HG03097 (cell line): ENCODE results near the gene NECAP2.
A peak's percentile ranks its signal among the peaks of the same experiment; 100 is the strongest.
"Not testable (repeated sequence)": the region's sequence is repeated elsewhere in the genome, so short reads cannot be mapped to it uniquely, and the experiment has no call there.

Experiments used
- ATAC-seq: cut with Tn5 transposase; IDR thresholded peaks from one replicate; pipeline ENCODE4 v1.9.1; 2021; ENCODE audit not compliant: unreplicated experiment, low FRiP score

The NECAP2 gene

DNA sequence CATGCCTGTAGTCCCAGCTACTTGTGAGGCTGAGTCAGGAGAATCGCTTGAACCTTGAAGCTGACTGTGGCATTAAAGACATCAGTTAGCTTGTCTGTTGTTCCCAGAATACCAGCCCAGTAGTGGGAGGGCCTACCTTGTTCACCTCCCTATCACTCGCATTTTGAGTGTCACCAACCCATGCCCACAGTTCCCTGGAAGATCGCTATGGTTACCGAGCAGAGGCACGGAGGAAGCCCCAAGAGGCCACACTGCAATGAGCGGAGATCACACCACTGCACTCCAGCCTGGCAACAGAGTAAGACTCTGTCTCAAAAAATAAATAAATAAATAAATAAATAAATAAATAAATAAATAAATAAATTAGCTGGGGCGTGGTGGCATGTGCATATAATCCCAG lies 52.4 kb downstream of the NECAP2 start:
- ATAC-seq, result not testable (repeated sequence)

DNA sequence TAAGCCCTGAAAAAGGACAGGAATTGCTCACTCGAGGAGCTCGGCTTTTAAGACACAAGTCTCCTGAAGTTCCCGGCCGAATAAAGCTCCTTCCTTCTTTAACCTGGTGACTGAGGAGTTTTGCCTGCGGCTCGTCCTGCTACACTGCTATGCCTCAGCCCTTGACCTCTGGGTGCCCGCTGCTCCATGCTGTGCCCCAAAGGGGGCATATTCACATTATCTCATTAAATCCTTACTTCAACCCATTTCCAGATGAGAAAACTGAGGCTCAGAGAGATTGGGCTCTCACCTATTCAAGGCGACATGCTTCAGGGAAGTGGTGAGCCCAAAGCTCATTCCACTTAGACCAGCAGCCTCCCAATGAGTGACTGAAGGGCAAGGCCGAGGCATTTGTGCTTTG lies 53.2 kb downstream of the NECAP2 start:
- not testable (repeated sequence) for ATAC-seq

DNA sequence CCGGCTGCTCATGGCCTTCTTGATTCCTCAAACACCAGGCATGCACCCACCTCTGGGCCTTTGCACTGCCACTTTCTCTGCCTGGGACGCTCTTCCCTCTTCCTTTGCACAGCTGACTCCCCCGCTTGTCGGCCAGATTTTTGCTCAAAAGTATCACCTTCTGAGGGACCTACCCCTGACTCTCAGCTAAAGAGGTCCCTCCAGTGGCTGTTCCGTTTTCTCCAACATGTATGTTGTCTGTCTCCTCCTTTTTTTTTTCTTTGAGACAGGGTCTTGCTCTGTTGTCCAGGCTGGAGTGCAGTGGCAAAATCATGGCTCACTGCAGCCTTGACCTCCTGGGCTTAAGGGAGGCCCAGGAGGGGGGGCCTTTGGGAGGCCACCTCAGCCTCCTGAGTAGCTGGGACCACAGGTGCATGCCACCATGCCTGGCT lies 57.0 kb downstream of the NECAP2 start:
- not testable (repeated sequence) for ATAC-seq

DNA sequence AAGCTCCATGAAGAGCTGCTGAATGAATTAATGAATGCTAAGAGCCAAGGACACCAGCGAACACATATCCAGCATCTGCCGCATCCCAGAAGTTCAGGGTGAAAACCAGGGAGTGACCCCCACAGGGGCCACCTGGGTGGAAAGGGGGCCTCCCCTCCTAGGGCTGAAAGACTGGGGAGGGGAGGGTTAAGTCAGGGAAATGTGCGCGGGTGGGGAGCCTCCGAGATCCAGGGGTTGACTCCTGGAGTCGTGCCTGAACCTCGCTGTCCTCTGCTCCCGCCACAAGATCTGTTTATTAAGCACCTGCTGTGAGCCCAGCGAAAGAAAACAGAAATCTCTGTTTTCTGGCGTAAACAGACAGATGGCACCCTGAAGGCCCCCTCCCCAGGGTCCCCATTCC lies 57.5 kb downstream of the NECAP2 start:
- ATAC-seq, result not testable (repeated sequence)

DNA sequence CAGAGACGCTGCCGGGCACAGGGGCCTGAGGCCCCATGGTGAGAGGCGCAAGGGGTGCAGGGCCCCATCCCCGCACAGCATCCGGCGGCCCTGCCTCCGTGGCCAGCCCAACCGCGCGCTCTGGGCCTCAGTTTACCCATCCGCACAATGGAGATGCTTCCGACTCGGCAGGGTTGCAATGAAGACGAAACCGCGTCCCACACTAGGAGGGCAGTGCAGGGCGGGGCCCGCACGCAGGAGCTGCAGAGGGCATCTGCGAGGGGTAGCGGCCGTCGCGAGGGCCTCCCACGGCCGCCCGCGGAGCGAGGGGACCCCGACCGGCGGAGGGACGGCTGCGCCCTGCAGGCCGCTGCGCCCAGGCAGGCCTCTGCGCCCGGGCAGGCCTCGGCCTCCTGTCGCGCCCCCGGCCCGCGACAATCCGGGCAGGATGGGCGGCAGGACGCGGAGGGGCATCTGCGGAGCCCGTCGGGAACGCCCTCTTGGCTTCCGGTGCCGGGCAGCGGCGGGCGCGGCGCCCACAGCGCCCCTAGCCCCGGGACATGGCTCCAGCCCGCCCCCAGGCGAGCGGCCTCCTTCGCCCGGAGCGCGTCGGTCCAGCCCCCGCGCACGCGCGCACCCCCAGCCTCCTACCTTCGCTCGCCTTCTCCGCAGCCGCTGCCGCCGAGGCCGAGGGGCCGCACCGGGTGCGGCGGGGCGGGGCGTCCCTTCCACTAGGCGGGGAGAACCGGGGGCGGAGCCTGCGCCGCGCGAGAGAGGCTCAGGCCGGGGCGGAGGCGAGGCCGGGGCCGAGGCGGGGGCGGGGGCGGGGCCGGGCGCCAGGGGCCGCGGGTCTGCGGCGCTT lies 58.3 kb downstream of the NECAP2 start:
- peak; percentile 70 for ATAC-seq

DNA sequence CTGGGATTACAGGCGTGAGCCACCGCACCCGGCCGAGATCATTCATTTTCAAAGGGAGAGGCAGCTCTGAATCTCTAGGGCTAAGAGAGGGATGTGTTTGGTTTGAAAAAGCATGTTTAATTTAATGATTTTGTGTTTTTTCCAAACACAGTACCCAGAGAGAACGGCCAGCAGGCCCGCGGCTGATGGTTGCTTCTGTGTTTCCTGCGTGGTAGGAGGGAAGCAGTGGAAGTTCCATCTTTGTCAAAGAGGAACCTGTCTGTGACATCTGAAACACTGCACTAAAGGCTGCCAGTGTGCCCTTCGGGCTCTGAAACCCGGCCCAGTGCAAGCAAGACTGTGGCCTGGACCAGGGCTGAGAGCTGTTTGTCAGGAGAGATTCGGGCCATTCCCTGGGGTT lies 59.9 kb downstream of the NECAP2 start:
- ATAC-seq, result not testable (repeated sequence)

DNA sequence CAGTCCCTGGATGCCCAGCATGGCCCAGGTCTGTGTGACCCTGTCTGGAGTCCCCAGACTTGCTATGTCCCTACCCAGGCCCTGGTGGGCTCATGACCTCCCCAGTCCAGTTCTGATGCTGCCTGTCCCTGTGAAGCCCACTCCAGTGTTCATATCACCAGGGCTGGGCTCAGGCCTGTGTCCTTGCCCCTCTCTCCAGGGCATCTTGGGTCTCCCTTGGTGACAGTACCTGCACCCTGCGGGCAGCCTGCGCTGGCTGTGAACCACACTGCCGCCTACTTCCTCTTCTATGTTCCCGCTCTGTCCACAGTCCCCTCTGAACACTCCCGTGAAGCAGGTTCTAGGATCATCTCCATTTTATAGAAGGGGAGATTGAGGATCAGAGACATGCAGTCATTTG lies 60.5 kb downstream of the NECAP2 start:
- not testable (repeated sequence) for ATAC-seq

DNA sequence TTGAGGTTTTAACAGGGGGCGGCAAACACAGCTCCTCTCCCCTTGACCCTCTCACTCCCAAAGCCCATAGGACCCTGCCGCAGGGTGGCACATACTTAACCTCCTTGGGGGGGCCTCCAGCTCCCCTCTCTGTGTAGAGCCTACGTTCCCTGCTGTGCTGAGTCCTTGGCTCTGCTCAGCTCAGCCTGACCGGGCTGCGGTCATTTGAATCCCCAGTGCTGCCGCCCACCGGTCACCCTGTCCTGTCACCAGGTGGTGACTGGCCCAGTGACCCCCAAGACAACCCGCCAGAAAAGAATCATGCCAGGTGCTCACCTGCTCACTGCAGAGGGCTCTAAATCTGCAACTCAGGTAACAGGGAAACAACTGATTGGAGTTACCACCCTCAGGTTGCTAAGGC lies 60.9 kb downstream of the NECAP2 start:
- ATAC-seq, result not testable (repeated sequence)

DNA sequence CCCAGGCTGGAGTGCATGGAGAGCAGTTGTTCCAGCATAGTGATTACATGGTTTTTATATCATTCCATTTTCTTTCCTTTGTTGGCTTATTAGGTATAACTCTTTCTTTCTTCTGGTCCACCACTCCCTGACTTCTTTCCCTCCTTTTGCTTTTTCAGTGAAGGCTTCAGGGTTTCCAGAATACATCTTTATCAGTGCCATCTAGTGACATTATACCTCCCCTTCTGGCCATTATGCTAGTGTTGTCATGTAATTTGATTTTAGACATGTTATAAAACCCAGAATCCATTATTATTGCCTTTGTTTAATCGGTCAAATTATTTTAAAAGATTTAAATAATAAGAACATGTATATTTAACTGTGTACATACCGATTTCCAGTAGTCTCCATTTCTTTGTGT lies 63.0 kb downstream of the NECAP2 start:
- no peak for ATAC-seq

DNA sequence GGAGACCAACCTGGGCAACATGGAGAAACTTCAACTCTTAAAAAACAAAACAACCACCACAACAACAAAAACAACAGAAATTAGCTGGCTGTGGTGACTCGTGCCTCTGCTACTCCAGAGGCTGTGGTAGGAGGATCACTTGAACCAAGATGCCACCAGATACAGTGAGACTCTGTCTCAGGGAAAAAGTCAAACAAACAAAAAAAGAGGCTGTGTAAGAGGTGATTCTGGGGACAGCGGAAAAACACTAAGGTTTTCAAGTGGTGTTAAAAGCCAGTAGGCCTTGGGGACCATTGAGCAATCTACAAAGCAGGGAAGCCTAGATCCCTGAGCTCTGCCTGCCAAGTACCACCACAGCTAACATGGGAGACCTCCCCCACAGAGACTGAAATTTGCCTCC lies 65.3 kb downstream of the NECAP2 start:
- ATAC-seq, result not testable (repeated sequence)

DNA sequence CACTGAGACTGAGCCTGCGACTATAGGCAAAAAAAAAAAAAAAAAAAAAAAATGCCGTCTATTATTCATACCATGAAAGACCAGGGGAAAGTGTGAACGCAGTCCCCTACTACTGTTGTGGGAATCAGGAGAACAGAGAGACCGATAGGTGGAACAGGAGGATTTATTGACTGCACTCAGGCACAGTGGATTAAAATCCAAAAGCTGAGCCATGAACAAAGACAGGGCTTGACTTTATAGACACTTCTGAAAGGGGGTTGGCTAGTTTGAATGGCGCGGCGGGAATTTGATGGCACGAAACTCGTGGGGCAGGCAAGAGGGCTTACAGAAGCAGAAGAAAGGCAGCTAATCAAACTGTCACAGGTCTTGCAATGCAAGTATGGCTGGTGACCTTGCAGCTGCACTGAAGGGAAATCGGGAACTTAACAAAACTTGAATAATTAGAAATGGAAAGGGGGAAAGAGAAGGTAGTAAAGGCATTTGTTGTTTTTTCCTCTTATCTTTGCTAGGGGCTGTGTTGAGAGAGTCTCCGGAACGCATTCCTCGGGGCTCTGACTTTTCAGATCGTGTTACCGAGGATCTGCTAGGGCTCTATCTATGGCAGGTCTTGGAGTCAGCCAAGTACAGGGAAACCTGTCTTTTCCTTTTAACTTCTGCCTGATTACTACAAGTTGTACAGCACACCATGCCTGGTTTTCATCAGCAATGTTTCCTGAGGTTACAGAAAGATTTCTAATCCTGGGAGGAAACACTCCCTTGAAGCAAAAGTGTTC lies 66.0 kb downstream of the NECAP2 start:
- not testable (repeated sequence) for ATAC-seq

DNA sequence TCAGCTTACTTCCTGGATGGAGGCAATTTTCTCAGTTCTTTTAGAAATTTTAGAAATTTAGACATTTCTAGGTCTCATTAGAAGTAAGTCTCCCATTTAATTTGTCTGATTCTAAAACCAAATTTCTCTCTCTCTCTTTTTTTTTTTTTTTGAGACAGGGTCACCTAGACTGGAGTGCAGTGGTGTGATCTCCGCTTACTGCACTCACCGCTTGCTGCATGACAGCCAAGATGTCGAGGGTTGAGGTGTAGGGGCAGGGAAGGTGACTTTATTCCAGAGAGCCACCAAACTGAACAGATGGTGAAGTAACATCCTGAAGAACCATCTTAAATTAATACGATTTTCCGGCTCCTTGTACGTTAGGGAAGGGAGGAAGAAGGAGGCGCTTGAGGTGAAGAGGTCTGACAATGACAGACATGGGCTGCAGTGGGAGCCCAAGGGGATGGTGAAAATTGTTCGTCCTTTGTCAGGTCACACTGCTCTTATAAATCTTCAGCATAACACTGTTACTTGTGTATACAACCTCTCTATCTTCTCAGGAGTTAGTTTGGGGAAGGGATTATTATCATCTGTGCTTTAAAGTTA lies 68.4 kb downstream of the NECAP2 start:
- ATAC-seq, result not testable (repeated sequence)
